Mesenchymal stem cell (in vitro differentiated cells and primary cell): Measurements from ENCODE around the gene RBP3.

Source experiments
- DNase-seq: peaks from one replicate; pipeline ENCODE4 v3.0.0-alpha.2; 2013
- H2AFZ ChIP-seq: one replicate; pipeline ENCODE4 v1.6.1; 2013; ENCODE audit warnings: low read depth, mild to moderate bottlenecking, control low read depth, inconsistent platforms, low read length, moderate library complexity
- H2AK5ac ChIP-seq: 2 replicates; pipeline ENCODE4 v1.6.1; 2013; ENCODE audit warnings: low read length, moderate library complexity, mild to moderate bottlenecking, inconsistent platforms; ENCODE audit not compliant: severe bottlenecking
- H2BK120ac ChIP-seq: one replicate; pipeline ENCODE4 v1.6.1; 2013; ENCODE audit warnings: low read depth, mild to moderate bottlenecking, inconsistent platforms, low read length, moderate library complexity
- H2BK12ac ChIP-seq, 2 experiments: one replicate each; pipeline ENCODE4 v1.6.1; 2013; ENCODE audit warnings: inconsistent platforms in 2 of 2, low read length in 2 of 2, mild to moderate bottlenecking in 2 of 2, moderate library complexity in 2 of 2, control low read depth in 1 of 2
- H2BK15ac ChIP-seq: one replicate; pipeline ENCODE4 v1.6.1; 2013; ENCODE audit warnings: mild to moderate bottlenecking, low read depth, inconsistent platforms; ENCODE audit not compliant: poor library complexity, severe bottlenecking
- H2BK5ac ChIP-seq: 2 replicates; pipeline ENCODE4 v1.6.1; 2013; ENCODE audit warnings: low read depth, mild to moderate bottlenecking, low read length, control low read depth, inconsistent platforms; ENCODE audit not compliant: poor library complexity, severe bottlenecking
- H3K14ac ChIP-seq, 2 experiments: one replicate each; pipeline ENCODE4 v1.6.1; 2013; ENCODE audit warnings: inconsistent platforms in 2 of 2, low read length in 2 of 2, control low read depth in 1 of 2, mild to moderate bottlenecking in 1 of 2, moderate library complexity in 1 of 2
- H3K18ac ChIP-seq, 2 experiments: one replicate each; pipeline ENCODE4 v1.6.1; 2013; ENCODE audit warnings: inconsistent platforms in 2 of 2, low read length in 2 of 2, control low read depth in 1 of 2, low read depth in 1 of 2, mild to moderate bottlenecking in 1 of 2
- H3K23ac ChIP-seq, 2 experiments: one replicate each; pipeline ENCODE4 v1.6.1; 2013; ENCODE audit warnings: inconsistent platforms in 2 of 2, low read length in 2 of 2, mild to moderate bottlenecking in 2 of 2, moderate library complexity in 2 of 2, control low read depth in 1 of 2
- H3K27ac ChIP-seq: 2 replicates; pipeline ENCODE4 v1.5.1; 2013; ENCODE audit warnings: mild to moderate bottlenecking, moderate library complexity, low read length, control low read depth, inconsistent platforms; ENCODE audit not compliant: poor library complexity, severe bottlenecking
- H3K27me3 ChIP-seq, 2 experiments: 2 replicates each; pipeline versions ENCODE4 v1.6.1 to v1.7.0; 2013; ENCODE audit warnings: low read length in 2 of 2, mild to moderate bottlenecking in 2 of 2, moderate library complexity in 2 of 2, control low read depth in 1 of 2, inconsistent platforms in 1 of 2; ENCODE audit not compliant: control insufficient read depth in 1 of 2, insufficient read depth in 1 of 2
- H3K36me3 ChIP-seq, 2 experiments: 2 replicates each; pipeline versions ENCODE4 v1.6.1 to v1.7.0; 2013; ENCODE audit warnings: low read length in 2 of 2, control low read depth in 1 of 2, inconsistent platforms in 1 of 2, low read depth in 1 of 2, mild to moderate bottlenecking in 1 of 2; ENCODE audit not compliant: insufficient read depth in 2 of 2, control insufficient read depth in 1 of 2
- H3K4ac ChIP-seq, 2 experiments: one replicate each; pipeline ENCODE4 v1.6.1; 2013; ENCODE audit warnings: inconsistent platforms in 2 of 2, low read length in 2 of 2, mild to moderate bottlenecking in 2 of 2, moderate library complexity in 2 of 2, control low read depth in 1 of 2, low read depth in 1 of 2
- H3K4me1 ChIP-seq: 2 replicates; pipeline ENCODE4 v1.6.1; 2013; ENCODE audit warnings: low read depth, low read length, control low read depth; ENCODE audit not compliant: control insufficient read depth, insufficient read depth
- H3K4me2 ChIP-seq: 2 replicates; pipeline ENCODE4 v1.6.1; 2013; ENCODE audit warnings: low read length, mild to moderate bottlenecking, inconsistent platforms; ENCODE audit not compliant: poor library complexity, severe bottlenecking
- H3K4me3 ChIP-seq, 2 experiments: 2 replicates each; pipeline versions ENCODE4 v1.5.1 to v1.7.0; 2013; ENCODE audit warnings: low read length in 2 of 2, mild to moderate bottlenecking in 2 of 2, control low read depth in 1 of 2, low read depth in 1 of 2; ENCODE audit not compliant: insufficient read depth in 1 of 2
- H3K79me1 ChIP-seq: replicated peaks from 2 replicates; pipeline ENCODE4 v1.6.1; 2013; ENCODE audit warnings: mild to moderate bottlenecking, control low read depth, low read length, inconsistent platforms; ENCODE audit not compliant: poor library complexity, severe bottlenecking
- H3K9ac ChIP-seq: 2 replicates; pipeline ENCODE4 v1.7.0; 2013; ENCODE audit warnings: mild to moderate bottlenecking, low read length, moderate library complexity
- H3K9me3 ChIP-seq: 2 replicates; pipeline ENCODE4 v1.7.0; 2013; ENCODE audit warnings: mild to moderate bottlenecking, low read length; ENCODE audit not compliant: control insufficient read depth
- H4K8ac ChIP-seq: one replicate; pipeline ENCODE4 v1.6.1; 2013; ENCODE audit warnings: inconsistent platforms, mild to moderate bottlenecking, low read length, moderate library complexity
- H4K91ac ChIP-seq: one replicate; pipeline ENCODE4 v1.6.1; 2013; ENCODE audit warnings: mild to moderate bottlenecking, low read length, inconsistent platforms
- WGBS: methylation state at CpG from one replicate; pipeline ENCODE4 v1.1.7; 2013; ENCODE audit warnings: mixed read lengths; 5-methylcytosine and 5-hydroxymethylcytosine counted together

Gene RBP3

GRCh38 chr10:47366731-47367460 lies 18.7 kb downstream of the RBP3 start:
- no peak overlapping the region for H3K18ac ChIP-seq
- H2BK120ac ChIP-seq, result no peak overlapping the region
- no peak overlapping the region for H3K4me2 ChIP-seq
- no peak overlapping the region for H3K9ac ChIP-seq
- no peaks in the 10 kb centered on the region for H3K9me3 ChIP-seq
- no peak overlapping the region for H2BK12ac ChIP-seq
- H2AFZ ChIP-seq, result no peak overlapping the region
- H4K8ac ChIP-seq, result no peak overlapping the region
- H3K4ac ChIP-seq, result no peak overlapping the region
- no peaks in the 10 kb centered on the region for H3K79me1 ChIP-seq
- H3K27me3 ChIP-seq, result peaks cover 0 to 45% of the 10 kb centered on the region in 2 experiments
- DNase-seq, result no peak
- H3K14ac ChIP-seq, result no peak overlapping the region
- H3K27ac ChIP-seq, result no peak overlapping the region
- no peak overlapping the region for H4K91ac ChIP-seq
- H2BK15ac ChIP-seq, result no peak overlapping the region
- H3K4me1 ChIP-seq, result peaks cover 10% of the 10 kb centered on the region
- H3K36me3 ChIP-seq, result peaks cover 0 to 8% of the 10 kb centered on the region in 2 experiments
- H3K4me3 ChIP-seq, result no peak overlapping the region
- no peak overlapping the region for H3K23ac ChIP-seq
- H2AK5ac ChIP-seq, result no peak overlapping the region
- 90% methylated on average over 7 of the region's 8 CpGs for WGBS
- H2BK5ac ChIP-seq, result no peak overlapping the region

- H2BK15ac ChIP-seq, result no peak overlapping the region
- H2BK12ac ChIP-seq, result no peak overlapping the region
- H2AFZ ChIP-seq, result no peak overlapping the region
- H3K23ac ChIP-seq, result no peak overlapping the region
- no peak overlapping the region for H3K18ac ChIP-seq
- H3K4ac ChIP-seq, result no peak overlapping the region
- H3K9me3 ChIP-seq, result no peaks in the 10 kb centered on the region
- peaks cover 0 to 50% of the 10 kb centered on the region in 2 experiments for H3K27me3 ChIP-seq
- H3K4me2 ChIP-seq, result no peak overlapping the region
- H3K14ac ChIP-seq, result no peak overlapping the region
- H3K79me1 ChIP-seq, result no peaks in the 10 kb centered on the region
- no peak overlapping the region for H2AK5ac ChIP-seq
- no peak overlapping the region for H3K9ac ChIP-seq
- H2BK5ac ChIP-seq, result no peak overlapping the region
- no peak overlapping the region for H3K27ac ChIP-seq
- DNase-seq, result no peak
- no peak overlapping the region for H3K4me3 ChIP-seq
- no peak overlapping the region for H4K91ac ChIP-seq
- H4K8ac ChIP-seq, result no peak overlapping the region
- H2BK120ac ChIP-seq, result no peak overlapping the region
- peaks cover 0 to 8% of the 10 kb centered on the region in 2 experiments for H3K36me3 ChIP-seq
- H3K4me1 ChIP-seq, result peaks cover 12% of the 10 kb centered on the region
- WGBS, result 96% methylated on average over 11 of the region's 11 CpGs
Measured at GRCh38 chr10:47367646-47368045, 19.5 kb downstream of the RBP3 start.

GRCh38 chr10:47368431-47369180 lies 20.4 kb downstream of the RBP3 start:
- H4K8ac ChIP-seq, result no peak overlapping the region
- no peak overlapping the region for H2AK5ac ChIP-seq
- H2BK120ac ChIP-seq, result no peak overlapping the region
- DNase-seq, result no peak
- no peak overlapping the region for H3K14ac ChIP-seq
- H3K36me3 ChIP-seq, result peaks cover 0 to 8% of the 10 kb centered on the region in 2 experiments
- H3K9me3 ChIP-seq, result no peaks in the 10 kb centered on the region
- no peak overlapping the region for H2BK12ac ChIP-seq
- no peak overlapping the region for H3K4me2 ChIP-seq
- H2BK15ac ChIP-seq, result no peak overlapping the region
- no peak overlapping the region for H3K27ac ChIP-seq
- no peak overlapping the region for H3K4ac ChIP-seq
- no peak overlapping the region for H4K91ac ChIP-seq
- no peak overlapping the region for H3K23ac ChIP-seq
- H2AFZ ChIP-seq, result no peak overlapping the region
- H3K27me3 ChIP-seq, result peaks cover 0 to 56% of the 10 kb centered on the region in 2 experiments
- no peak overlapping the region for H3K4me3 ChIP-seq
- peaks cover 15% of the 10 kb centered on the region for H3K4me1 ChIP-seq
- no peak overlapping the region for H3K18ac ChIP-seq
- H3K9ac ChIP-seq, result no peak overlapping the region
- no peak overlapping the region for H2BK5ac ChIP-seq
- 95% methylated on average over 24 of the region's 24 CpGs for WGBS
- no peaks in the 10 kb centered on the region for H3K79me1 ChIP-seq

GRCh38 chr10:47369251-47369894 lies 21.2 kb downstream of the RBP3 start:
- Histone ChIP-seq H3K79me1 (no peaks in the 10 kb centered on the region), H3K4me1 (peaks cover 15% of the 10 kb centered on the region), H3K9ac (no peak overlapping the region), H3K23ac (no peak overlapping the region), H3K27me3 (peaks cover 0 to 58% of the 10 kb centered on the region in 2 experiments), H3K36me3 (peaks cover 0 to 8% of the 10 kb centered on the region in 2 experiments), H3K14ac (no peak overlapping the region), H2BK12ac (no peak overlapping the region), H2AFZ (no peak overlapping the region), H3K4me3 (no peak overlapping the region), H3K9me3 (no peaks in the 10 kb centered on the region), H3K27ac (no peak overlapping the region), H2AK5ac (no peak overlapping the region), H3K4me2 (no peak overlapping the region), H3K18ac (no peak overlapping the region), H4K91ac (no peak overlapping the region), H2BK5ac (no peak overlapping the region), H2BK120ac (no peak overlapping the region), H2BK15ac (no peak overlapping the region), H4K8ac (no peak overlapping the region), H3K4ac (no peak overlapping the region)
- WGBS, result 76% methylated on average over 9 of the region's 9 CpGs
- no peak for DNase-seq
